GM19193 (cell line): ENCODE data around the gene ILRUN.

ENCODE experiments used
- POLR2A ChIP-seq: IDR thresholded peaks from 4 replicates; pipeline ENCODE4 v1.6.1; 2011; ENCODE audit not compliant: insufficient read depth, insufficient read length; ENCODE audit errors: extremely low read depth

ILRUN gene

DNA sequence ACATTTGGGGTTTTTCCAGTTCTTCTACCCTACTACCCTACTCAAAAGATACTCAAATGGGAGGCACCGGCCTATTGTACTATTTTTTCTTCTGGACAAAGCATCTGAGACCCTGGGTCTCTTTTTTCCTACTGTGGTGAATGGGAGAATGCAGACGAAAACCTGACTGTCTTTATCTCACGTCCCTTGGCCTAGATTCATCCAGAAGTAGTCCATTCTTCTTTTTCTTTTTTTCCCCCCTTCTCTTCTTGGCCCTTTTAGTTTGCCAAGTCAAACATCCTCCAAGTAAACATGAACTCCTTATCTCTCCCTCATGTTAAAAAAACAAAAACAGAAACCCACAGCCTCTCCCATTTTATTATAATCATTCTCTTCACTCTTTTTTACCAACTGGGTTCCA, 8.7 kb upstream of the ILRUN start:
- TF ChIP-seq POLR2A = no peak

DNA sequence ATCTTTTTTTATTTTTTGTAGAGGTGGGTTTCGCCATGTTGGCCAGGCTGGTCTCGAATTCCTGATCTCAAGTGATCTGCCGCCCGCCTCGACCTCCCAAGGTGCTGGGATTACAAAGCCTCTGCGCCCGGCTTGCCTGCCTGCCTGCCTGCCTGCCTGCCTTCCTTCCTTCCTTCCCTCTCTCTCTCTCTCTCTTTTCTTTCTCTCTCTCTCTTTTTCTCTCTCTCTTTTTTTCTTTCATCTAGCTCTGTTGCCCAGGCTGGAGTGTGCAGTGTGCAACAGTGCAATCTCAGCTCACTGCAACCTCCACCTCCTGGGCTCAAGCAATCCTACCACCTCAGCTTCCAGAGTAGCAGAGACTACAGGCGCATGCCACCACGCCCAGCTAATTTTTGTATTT, 4.6 kb upstream of the ILRUN start:
- no peak for TF ChIP-seq POLR2A

DNA sequence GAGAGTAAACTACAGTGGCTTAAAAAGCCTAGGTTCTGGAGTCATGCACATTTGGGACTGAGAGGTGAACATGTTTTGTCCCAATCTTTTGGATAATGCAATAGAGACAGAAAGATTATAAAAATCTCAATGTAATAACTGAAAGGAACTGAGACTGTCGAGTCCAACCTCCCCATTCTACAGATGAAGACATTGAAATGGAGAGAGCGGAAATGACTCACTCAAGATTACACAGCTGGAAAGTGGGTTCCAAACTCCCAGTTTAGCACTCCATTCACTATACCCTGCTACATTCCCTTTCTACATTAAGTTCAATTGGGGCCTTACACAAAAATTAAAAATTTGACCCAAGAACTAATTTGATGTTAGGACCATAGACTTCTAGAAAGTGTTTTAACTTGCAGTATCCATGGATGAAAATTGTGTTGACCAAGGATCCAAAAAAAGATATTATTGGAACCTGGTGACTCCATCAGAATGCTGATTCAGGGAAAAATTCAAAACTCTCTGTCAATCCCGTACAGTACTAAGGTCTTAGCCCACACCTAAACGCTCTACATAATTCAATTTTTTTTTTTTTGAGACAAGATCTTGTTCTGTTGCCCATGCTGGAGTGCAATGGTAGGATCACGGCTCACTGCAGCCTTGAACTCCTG, 1.5 kb upstream of the ILRUN start:
- TF ChIP-seq POLR2A = no peak

DNA sequence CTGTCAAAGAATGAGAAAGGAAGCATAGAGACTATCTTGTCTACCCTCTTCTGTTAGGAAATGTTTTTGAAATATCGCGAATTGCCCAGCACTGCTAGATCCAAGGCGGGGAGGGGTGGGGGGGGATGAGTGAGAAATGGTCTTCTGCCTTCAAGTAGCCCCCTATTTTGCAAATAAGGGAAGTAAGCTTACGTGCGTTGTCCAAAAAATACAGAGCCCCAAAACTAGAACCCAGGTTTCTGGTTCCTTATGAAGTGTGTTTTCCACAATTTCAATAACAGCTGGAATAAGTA, 923 bp upstream of the ILRUN start:
- TF ChIP-seq POLR2A = no peak

DNA sequence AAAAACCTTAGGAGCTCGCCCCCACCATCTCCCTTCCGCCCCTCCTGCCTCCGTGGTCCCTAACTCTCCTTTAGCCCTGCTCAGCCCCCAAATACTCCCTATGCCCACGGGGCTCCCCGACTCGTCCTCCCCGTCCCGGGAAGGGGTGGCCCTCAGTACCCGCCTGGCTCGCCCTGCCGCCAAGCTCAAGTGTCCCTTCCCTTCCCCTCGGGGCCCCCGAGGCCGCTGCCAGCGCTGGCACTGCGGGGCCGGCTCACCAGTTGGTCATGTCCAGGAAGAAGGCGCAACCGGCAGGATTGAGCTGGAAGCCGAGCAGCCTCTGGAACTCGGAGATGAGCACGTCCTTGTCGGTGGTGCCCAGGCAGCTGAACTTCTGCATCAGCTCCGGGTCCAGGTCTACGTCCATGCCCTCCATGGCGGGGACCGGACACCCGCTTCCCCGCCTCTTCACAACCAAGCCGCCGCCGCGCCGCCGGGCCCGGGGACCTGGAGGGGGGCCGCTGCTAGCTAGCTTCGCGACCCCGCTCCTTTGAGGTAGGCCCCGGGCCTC, 303 bp downstream of the ILRUN start:
- no peak for TF ChIP-seq POLR2A

DNA sequence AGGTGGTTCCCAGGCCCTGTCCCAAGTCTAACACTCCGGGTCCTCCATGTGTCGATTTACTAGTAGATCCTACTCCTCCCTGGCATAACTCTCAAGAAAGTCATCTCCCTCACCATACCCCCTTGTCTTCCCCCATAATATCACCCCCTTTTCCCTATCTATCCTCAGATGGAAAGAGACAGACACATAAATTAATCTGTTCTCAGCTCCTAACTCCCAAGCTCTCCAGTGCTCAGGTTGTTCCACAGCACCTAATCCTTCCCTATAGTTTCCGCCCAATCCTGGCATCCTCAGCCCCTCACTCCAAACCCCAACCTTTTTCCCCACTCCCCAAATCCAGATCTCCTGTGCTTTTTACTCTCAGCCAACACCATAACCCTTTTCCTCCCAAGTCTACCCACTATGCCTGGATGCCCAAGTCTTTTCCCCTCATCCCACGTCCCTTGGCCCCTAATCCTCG, 808 bp downstream of the ILRUN start:
- TF ChIP-seq POLR2A = no peak

DNA sequence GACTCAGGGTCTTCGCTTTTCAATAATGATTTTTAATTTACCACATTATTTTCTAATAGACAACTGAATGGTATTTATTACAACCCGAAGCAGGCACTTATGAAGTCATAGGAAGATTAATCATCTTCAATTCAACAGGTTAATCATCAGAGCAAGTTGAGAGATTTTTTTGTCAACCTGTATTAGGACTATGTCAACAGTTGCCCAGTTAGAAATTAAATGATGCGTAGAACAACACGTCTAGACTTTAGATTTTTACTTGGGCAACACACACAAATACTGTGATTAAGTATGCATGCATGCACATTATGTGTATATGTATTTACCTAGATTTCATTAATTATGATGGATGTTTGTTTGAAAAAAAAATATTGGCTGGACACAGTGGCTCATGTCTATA, 4.3 kb downstream of the ILRUN start:
- TF ChIP-seq POLR2A = no peak

DNA sequence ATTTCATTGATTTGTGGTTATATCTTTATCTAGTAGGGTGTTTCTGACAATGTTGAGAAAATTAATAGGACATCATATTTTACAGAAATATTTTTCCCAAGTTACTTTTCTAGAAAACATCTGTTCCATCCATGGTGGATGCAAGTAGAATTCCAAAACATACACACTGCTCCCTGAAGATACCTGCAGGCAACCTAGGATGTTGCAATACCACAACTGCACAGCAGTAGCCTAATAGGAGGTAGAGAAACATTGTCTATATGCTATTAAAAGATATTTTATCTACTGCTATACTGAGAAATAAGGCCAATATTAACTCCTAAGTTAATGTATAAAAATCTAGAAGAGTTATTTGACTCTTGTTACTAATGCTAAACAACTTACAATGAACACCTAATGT, 6.8 kb downstream of the ILRUN start:
- no peak for TF ChIP-seq POLR2A

DNA sequence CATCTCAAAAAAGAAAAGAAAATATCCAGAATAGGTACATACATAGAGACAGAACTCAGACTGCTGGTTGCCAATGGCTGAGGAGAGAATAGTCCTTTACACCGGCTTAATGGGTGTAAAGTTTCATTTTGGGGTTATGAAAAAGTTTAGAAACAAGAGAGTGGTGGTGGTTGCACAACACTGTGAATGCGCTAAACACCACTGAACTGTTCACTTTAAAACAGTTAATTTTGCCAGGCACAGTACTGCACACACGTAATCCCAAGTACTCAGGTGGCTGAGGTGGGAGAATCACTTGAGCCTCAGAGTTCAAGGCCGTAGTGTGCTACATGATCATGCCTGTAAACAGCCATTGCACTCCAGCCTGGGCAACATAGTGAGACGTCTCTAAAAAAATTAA, 7.6 kb downstream of the ILRUN start:
- TF ChIP-seq POLR2A = no peak

DNA sequence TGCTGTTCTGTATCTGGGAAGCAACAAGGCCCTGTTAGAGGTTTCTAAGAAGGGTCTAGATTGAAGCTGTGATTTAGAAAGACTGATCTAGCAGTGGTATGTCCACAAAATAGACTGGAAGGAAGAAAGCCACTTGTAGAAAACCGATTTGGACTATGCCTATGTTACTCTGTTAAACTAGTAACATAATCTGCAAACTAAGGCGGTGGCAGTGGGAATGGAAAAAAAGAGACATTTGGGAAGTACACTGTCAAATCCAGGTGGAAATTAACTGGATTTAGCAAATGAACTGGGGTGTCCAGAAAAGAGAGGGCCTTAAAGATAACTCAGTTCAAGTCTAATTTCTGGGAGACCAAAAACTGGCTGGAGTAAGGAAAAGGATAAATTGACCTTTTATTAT, 11.6 kb downstream of the ILRUN start:
- TF ChIP-seq POLR2A = no peak

DNA sequence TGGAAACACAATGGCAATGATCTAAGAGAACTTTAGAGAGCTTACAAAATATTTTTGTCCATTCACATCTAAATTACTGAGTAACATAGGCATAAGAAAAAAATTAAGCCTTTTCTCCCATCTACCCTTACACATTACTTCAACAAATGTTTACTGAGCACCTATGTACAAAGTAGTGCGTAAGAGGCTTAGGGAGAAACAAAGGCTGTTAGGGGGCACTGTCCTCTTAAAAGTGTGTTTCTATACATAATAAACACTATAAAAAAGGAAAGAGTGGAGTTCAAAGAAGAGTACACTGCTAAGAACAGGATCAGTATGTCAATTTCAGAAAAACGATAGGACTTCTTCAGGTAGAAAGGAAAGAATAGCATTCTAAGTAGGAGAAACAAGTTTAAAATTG, 12.2 kb downstream of the ILRUN start:
- TF ChIP-seq POLR2A = no peak

DNA sequence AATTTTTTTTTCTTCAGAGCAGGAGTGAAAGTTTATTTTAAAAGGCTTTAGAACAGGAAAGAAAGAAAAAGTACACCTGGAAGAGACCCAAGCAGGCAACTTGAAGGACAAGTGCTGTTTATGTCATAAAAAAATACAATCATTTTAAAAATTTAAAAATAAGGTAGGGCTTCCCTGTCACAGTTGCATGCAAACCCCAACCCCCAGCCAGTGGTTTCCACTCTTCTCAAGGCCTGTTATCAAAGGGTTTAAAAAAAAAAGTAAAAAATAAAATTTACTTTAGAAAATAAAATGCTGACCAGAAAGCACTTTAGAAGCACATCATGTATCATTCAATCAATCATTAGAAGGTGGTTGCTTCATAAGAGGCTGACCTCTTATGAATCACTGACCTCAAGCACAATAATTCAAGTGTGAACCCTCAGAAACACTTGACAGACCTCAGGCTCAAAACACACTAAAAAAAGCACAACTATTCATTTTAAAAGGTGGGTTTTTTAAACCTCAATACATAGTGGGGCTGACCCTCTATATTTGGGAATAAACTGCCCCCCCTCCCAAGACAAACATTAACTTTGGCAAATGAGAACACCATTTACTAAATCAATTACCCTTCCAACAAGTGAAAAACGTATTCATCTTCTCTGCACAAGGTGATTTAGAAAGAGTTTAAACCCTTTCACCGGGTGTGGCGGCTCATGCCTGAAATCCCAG, 15.6 kb downstream of the ILRUN start:
- TF ChIP-seq POLR2A = no peak

DNA sequence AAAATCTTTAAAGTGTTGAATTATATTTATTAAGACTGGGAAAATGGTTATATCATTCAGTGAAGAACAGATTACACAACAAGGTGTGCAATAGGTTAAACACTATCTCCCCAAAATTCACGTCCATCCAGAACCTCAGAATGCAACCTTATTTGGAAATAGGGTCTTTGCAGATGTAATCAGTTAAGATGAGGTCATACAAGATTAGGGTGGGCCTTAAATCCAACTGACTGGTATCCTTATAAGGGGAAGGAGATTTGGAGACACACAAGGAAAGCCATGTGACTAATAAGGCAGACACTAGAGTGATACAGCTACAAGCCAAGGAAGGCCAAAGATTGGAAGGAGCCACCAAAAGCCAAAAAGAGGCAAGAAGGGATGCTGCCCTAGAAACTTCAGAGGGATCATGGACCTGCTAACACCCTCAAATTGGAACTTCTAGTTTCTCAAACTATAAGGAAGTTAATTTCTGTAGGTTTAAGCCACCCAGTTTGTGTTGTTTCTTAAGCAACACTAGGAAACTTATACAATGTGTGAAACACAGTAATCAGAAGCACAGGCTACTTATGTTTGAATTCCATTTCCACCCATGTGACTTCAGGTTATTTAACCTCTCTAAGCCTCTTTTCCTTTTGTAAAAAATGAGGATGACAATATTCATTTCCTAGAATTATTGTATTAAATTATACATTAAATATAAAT, 16.9 kb downstream of the ILRUN start:
- TF ChIP-seq POLR2A = no peak

DNA sequence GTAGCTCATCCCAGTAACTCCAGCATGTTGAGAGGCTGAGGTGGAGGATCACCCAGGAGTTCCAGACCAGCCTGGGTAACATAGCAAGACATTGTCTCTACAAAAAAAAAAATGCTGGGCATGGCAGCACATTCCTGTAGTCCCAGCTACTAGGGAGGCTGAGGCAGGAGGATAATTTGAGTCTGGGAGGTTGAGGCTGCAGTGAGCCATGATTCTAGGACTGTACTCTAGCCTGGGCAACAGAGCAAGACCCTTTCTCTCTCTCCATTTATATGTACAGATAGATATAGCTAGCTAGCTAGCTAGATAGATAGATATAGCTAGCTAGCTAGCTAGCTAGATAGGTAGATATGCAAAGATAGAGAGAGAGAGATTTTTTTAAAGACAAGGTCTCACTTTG, 20.4 kb downstream of the ILRUN start:
- TF ChIP-seq POLR2A = no peak

DNA sequence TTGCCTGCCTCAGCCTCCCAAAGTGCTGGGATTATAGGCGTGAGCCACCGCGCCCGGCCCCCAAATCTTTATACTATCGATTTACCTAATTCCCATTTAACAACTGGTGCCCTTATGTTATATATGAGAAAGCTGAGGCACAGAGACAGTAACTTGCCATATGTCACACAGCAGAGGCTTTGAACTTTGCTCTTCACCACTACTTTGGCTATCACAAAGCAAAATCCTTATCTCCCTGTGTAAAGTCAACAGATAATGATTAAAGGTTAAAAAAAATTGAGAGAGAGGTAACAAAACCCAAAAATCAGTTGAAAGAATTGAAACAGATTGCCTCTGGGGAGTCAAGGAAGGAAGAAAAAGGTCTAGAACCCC, 22.3 kb downstream of the ILRUN start:
- no peak for TF ChIP-seq POLR2A

DNA sequence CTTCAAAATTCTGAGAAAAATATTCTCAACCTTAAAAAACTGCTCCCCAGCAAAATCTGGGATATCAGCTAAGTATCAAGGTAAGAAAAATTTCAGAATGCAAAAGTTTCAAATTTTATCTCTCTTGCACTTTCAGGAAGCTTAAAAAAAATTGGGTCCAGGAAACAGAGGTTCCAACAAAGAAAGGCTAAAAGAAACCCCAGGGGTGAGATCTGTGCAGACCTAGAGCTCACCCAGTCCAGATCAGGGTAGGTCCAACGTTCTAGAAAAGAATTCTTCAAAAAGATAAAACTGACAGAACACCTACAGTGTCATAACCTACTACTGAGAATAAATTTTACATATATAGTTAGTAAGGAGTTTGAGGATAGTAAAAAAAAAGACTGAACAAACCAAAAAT, 23.5 kb downstream of the ILRUN start:
- no peak for TF ChIP-seq POLR2A

DNA sequence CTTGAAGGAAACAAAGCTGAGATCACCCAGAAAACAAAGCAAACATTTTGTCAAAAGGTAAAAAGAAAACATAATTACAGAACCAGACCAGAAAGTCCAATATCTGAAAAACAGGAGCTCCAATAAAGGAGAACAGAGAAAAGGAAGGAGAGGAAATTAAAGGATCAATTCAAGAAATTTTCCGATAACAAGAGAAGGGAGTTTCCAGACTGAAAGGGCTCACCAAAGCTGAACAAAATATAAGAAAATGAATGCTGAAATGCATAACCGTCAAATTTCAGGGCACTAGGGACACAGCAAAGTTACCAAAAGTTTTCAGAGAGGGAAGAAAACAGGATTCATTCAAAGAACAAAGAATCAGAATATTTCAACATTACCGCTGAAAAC, 23.9 kb downstream of the ILRUN start:
- no peak for TF ChIP-seq POLR2A
